SU-DHL-6 (cell line): ENCODE measurements around the gene FSD1.

Source experiments
- H2AFZ ChIP-seq: fragments of 200-600 bp; sonication (generic); 2 replicates; pipeline ENCODE4 v1.6.1; 2014; ENCODE audit warnings: low read depth, mild to moderate bottlenecking, moderate library complexity, mixed read lengths, antibody characterized with exemption, low read length; ENCODE audit not compliant: severe bottlenecking
- H3F3A ChIP-seq: fragments of 200-600 bp; shearing (Covaris generic); 2 replicates; pipeline ENCODE4 v1.6.0; 2016; ENCODE audit warnings: antibody characterized with exemption, mild to moderate bottlenecking; ENCODE audit not compliant: insufficient read depth
- H3K27ac ChIP-seq: fragments of 200-600 bp; sonication (generic); 2 replicates; pipeline ENCODE4 v1.5.1; 2016; ENCODE audit warnings: low read depth, mild to moderate bottlenecking, low read length, moderate library complexity, mixed read lengths
- H3K27me3 ChIP-seq: fragments of 200-600 bp; sonication (generic), shearing (Covaris generic); 2 replicates; pipeline ENCODE4 v1.6.0; 2014; ENCODE audit warnings: mild to moderate bottlenecking, low read length
- H3K36me3 ChIP-seq: fragments of 200-600 bp; sonication (generic); 2 replicates; pipeline ENCODE4 v1.6.1; 2014; ENCODE audit warnings: mild to moderate bottlenecking, low read length, mixed read lengths
- H3K4me2 ChIP-seq: fragments of 300-600, 200-600 bp; shearing (Covaris generic), sonication (generic); 2 replicates; pipeline ENCODE4 v1.6.0; 2014; ENCODE audit warnings: low read length, low read depth, mild to moderate bottlenecking; ENCODE audit not compliant: poor library complexity, severe bottlenecking
- H3K4me3 ChIP-seq: fragments of 200-600 bp; sonication (generic); 2 replicates; pipeline ENCODE4 v1.5.1; 2014; ENCODE audit warnings: antibody characterized with exemption, low read length, mild to moderate bottlenecking, mixed read lengths; ENCODE audit not compliant: insufficient read depth, poor library complexity, severe bottlenecking
- H3K79me2 ChIP-seq: fragments of 200-600 bp; sonication (generic); 2 replicates; pipeline ENCODE4 v1.6.1; 2014; ENCODE audit warnings: mild to moderate bottlenecking, low read length, moderate library complexity; ENCODE audit not compliant: insufficient read depth
- H3K9ac ChIP-seq: fragments of 200-600 bp; sonication (generic); 2 replicates; pipeline ENCODE4 v1.7.0; 2014; ENCODE audit warnings: mild to moderate bottlenecking, low read length
- H3K9me2 ChIP-seq: fragments of 200-600 bp; sonication (generic); replicated peaks from 2 replicates; pipeline ENCODE4 v1.6.1; 2014; ENCODE audit warnings: low read length; ENCODE audit not compliant: insufficient read depth
- H3K9me3 ChIP-seq: fragments of 200-600 bp; sonication (generic); 2 replicates; pipeline ENCODE4 v1.6.1; 2014; ENCODE audit warnings: low read length, mixed read lengths; ENCODE audit not compliant: insufficient read depth
- H4K20me1 ChIP-seq: fragments of 200-600 bp; sonication (generic); 2 replicates; pipeline ENCODE4 v1.6.1; 2014; ENCODE audit warnings: low read depth, mild to moderate bottlenecking, antibody characterized with exemption, low read length, moderate library complexity, mixed read lengths
- CTCF ChIP-seq: fragments of 200-600 bp; sonication (generic); IDR thresholded peaks from one replicate; pipeline ENCODE4 v1.5.1; 2017; ENCODE audit warnings: antibody characterized with exemption, mild to moderate bottlenecking, low read length, moderate library complexity; ENCODE audit not compliant: insufficient read depth, poor library complexity, severe bottlenecking
- EZH2phosphoT487 ChIP-seq: fragments of 200-600 bp; sonication (generic), shearing (Covaris generic); conservative IDR thresholded peaks from 2 replicates; pipeline ENCODE4 v1.6.1; 2018; ENCODE audit warnings: mild to moderate bottlenecking, antibody characterized with exemption, low read length, moderate library complexity, mixed read lengths

The FSD1 gene

DNA sequence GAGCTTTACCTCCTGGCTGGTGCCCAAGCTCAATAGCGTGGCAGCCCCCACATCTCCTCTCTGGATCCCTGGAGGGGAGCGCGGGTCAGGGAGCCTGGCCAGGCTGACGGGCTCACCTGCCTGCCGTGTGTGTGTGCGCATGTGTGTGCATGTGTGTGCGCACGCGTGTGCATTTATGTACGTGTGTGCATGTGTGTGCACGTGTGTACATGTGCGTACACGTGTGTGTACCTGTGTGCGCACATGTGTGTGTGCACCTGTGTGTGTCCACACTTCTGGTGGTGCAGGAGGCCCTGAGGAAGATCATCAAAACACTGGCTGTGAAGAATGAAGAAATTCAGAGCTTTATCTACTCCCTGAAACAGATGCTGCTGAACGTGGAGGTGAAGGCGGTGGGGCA is 1.3 kb downstream of the FSD1 start:
- H2AFZ ChIP-seq: no peak overlapping the region
- no peaks in the 10 kb centered on the region for H3K27me3 ChIP-seq
- no peak overlapping the region for H3K9ac ChIP-seq
- H3F3A ChIP-seq: no peaks in the 10 kb centered on the region
- no peak overlapping the region for H3K4me2 ChIP-seq
- no peaks in the 10 kb centered on the region for H3K36me3 ChIP-seq
- no peak overlapping the region for H3K4me3 ChIP-seq
- no peaks in the 10 kb centered on the region for H4K20me1 ChIP-seq
- H3K27ac ChIP-seq: no peak overlapping the region
- H3K79me2 ChIP-seq: no peaks in the 10 kb centered on the region
- no peaks in the 10 kb centered on the region for H3K9me3 ChIP-seq
- H3K9me2 ChIP-seq: no peaks in the 10 kb centered on the region
- no peak for TF ChIP-seq EZH2phosphoT487
- TF ChIP-seq CTCF: no peak

DNA sequence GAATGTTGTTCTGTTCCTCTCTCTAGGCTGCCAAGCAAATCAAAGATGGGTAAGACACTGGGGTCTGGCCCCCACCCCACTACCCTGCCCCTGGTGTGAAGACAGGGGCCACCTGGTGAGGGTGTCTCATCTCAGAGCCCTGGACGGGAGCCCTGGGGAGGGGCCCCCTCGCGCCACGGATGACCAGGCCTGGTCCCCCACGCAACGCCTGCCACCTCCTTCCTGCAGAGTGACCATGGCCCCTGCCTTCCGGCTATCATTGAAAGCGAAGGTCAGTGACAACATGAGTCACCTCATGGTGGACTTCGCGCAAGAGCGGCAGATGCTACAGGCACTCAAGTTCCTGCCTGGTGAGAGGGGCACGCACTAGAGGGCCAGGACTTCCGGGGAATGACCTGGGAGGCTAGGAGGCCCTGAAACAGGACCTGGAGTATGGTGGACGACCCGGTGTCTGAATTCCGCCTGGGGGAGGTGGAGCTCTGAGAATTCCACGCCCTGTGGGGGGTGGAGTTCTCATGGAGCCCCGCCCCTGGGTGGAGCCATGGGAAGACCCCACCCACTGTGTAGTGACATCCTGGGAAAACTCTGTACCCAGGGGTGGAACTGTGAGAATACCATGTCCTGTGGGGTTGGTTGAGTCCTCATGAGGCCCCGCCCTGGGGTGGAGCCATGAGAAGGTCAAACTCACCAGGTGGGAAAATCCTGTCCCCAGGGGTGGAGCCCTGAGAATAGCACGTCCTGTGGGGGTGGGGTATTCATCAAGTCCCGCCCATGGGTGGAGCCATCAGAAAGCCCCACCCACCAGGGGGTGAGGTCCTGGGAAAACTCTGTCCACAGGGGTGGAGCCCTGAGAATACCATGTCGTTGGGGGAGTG is 6.1 kb downstream of the FSD1 start:
- TF ChIP-seq CTCF: no peak
- TF ChIP-seq EZH2phosphoT487: no peak
- no peak overlapping the region for H3K4me2 ChIP-seq
- no peak overlapping the region for H3K27ac ChIP-seq
- H3K36me3 ChIP-seq: no peaks in the 10 kb centered on the region
- no peaks in the 10 kb centered on the region for H3F3A ChIP-seq
- no peak overlapping the region for H2AFZ ChIP-seq
- no peaks in the 10 kb centered on the region for H3K27me3 ChIP-seq
- no peaks in the 10 kb centered on the region for H3K9me3 ChIP-seq
- H3K4me3 ChIP-seq: no peak overlapping the region
- H4K20me1 ChIP-seq: no peaks in the 10 kb centered on the region
- no peak overlapping the region for H3K9ac ChIP-seq
- no peaks in the 10 kb centered on the region for H3K79me2 ChIP-seq
- no peaks in the 10 kb centered on the region for H3K9me2 ChIP-seq

GRCh38 chr19:4313847-4314490 is 9.6 kb downstream of the FSD1 start:
- no peak overlapping the region for H3K27ac ChIP-seq

More at GRCh38 chr19:4313847-4314490, 9.6 kb downstream of the FSD1 start:
- H3K9me2 ChIP-seq: no peaks in the 10 kb centered on the region
- no peaks in the 10 kb centered on the region for H3F3A ChIP-seq
- H3K4me3 ChIP-seq: no peak overlapping the region
- no peaks in the 10 kb centered on the region for H3K27me3 ChIP-seq
- H3K36me3 ChIP-seq: no peaks in the 10 kb centered on the region
- no peak overlapping the region for H3K9ac ChIP-seq
- no peaks in the 10 kb centered on the region for H3K79me2 ChIP-seq
- no peak overlapping the region for H3K4me2 ChIP-seq
- TF ChIP-seq CTCF (no peak), EZH2phosphoT487 (no peak)
- H2AFZ ChIP-seq: no peak overlapping the region
- no peaks in the 10 kb centered on the region for H4K20me1 ChIP-seq
- H3K9me3 ChIP-seq: no peaks in the 10 kb centered on the region
